Mesenchymal stem cell (in vitro differentiated cells and primary cell): ENCODE measurements around the gene SPATA20.

Experiments
- DNase-seq: peaks from one replicate; pipeline ENCODE4 v3.0.0-alpha.2; 2013
- H2AFZ ChIP-seq: one replicate; pipeline ENCODE4 v1.6.1; 2013; ENCODE audit warnings: low read depth, mild to moderate bottlenecking, control low read depth, inconsistent platforms, low read length, moderate library complexity
- H2AK5ac ChIP-seq: 2 replicates; pipeline ENCODE4 v1.6.1; 2013; ENCODE audit warnings: low read length, moderate library complexity, mild to moderate bottlenecking, inconsistent platforms; ENCODE audit not compliant: severe bottlenecking
- H2BK120ac ChIP-seq: one replicate; pipeline ENCODE4 v1.6.1; 2013; ENCODE audit warnings: low read depth, mild to moderate bottlenecking, inconsistent platforms, low read length, moderate library complexity
- H2BK12ac ChIP-seq, 2 experiments: one replicate each; pipeline ENCODE4 v1.6.1; 2013; ENCODE audit warnings: inconsistent platforms in 2 of 2, low read length in 2 of 2, mild to moderate bottlenecking in 2 of 2, moderate library complexity in 2 of 2, control low read depth in 1 of 2
- H2BK15ac ChIP-seq: one replicate; pipeline ENCODE4 v1.6.1; 2013; ENCODE audit warnings: mild to moderate bottlenecking, low read depth, inconsistent platforms; ENCODE audit not compliant: poor library complexity, severe bottlenecking
- H2BK5ac ChIP-seq: 2 replicates; pipeline ENCODE4 v1.6.1; 2013; ENCODE audit warnings: low read depth, mild to moderate bottlenecking, low read length, control low read depth, inconsistent platforms; ENCODE audit not compliant: poor library complexity, severe bottlenecking
- H3K14ac ChIP-seq, 2 experiments: one replicate each; pipeline ENCODE4 v1.6.1; 2013; ENCODE audit warnings: inconsistent platforms in 2 of 2, low read length in 2 of 2, control low read depth in 1 of 2, mild to moderate bottlenecking in 1 of 2, moderate library complexity in 1 of 2
- H3K18ac ChIP-seq, 2 experiments: one replicate each; pipeline ENCODE4 v1.6.1; 2013; ENCODE audit warnings: inconsistent platforms in 2 of 2, low read length in 2 of 2, control low read depth in 1 of 2, low read depth in 1 of 2, mild to moderate bottlenecking in 1 of 2
- H3K23ac ChIP-seq, 2 experiments: one replicate each; pipeline ENCODE4 v1.6.1; 2013; ENCODE audit warnings: inconsistent platforms in 2 of 2, low read length in 2 of 2, mild to moderate bottlenecking in 2 of 2, moderate library complexity in 2 of 2, control low read depth in 1 of 2
- H3K27ac ChIP-seq: 2 replicates; pipeline ENCODE4 v1.5.1; 2013; ENCODE audit warnings: mild to moderate bottlenecking, moderate library complexity, low read length, control low read depth, inconsistent platforms; ENCODE audit not compliant: poor library complexity, severe bottlenecking
- H3K27me3 ChIP-seq, 2 experiments: 2 replicates each; pipeline versions ENCODE4 v1.6.1 to v1.7.0; 2013; ENCODE audit warnings: low read length in 2 of 2, mild to moderate bottlenecking in 2 of 2, moderate library complexity in 2 of 2, control low read depth in 1 of 2, inconsistent platforms in 1 of 2; ENCODE audit not compliant: control insufficient read depth in 1 of 2, insufficient read depth in 1 of 2
- H3K36me3 ChIP-seq, 2 experiments: 2 replicates each; pipeline versions ENCODE4 v1.6.1 to v1.7.0; 2013; ENCODE audit warnings: low read length in 2 of 2, control low read depth in 1 of 2, inconsistent platforms in 1 of 2, low read depth in 1 of 2, mild to moderate bottlenecking in 1 of 2; ENCODE audit not compliant: insufficient read depth in 2 of 2, control insufficient read depth in 1 of 2
- H3K4ac ChIP-seq, 2 experiments: one replicate each; pipeline ENCODE4 v1.6.1; 2013; ENCODE audit warnings: inconsistent platforms in 2 of 2, low read length in 2 of 2, mild to moderate bottlenecking in 2 of 2, moderate library complexity in 2 of 2, control low read depth in 1 of 2, low read depth in 1 of 2
- H3K4me1 ChIP-seq: 2 replicates; pipeline ENCODE4 v1.6.1; 2013; ENCODE audit warnings: low read depth, low read length, control low read depth; ENCODE audit not compliant: control insufficient read depth, insufficient read depth
- H3K4me2 ChIP-seq: 2 replicates; pipeline ENCODE4 v1.6.1; 2013; ENCODE audit warnings: low read length, mild to moderate bottlenecking, inconsistent platforms; ENCODE audit not compliant: poor library complexity, severe bottlenecking
- H3K4me3 ChIP-seq, 2 experiments: 2 replicates each; pipeline versions ENCODE4 v1.5.1 to v1.7.0; 2013; ENCODE audit warnings: low read length in 2 of 2, mild to moderate bottlenecking in 2 of 2, control low read depth in 1 of 2, low read depth in 1 of 2; ENCODE audit not compliant: insufficient read depth in 1 of 2
- H3K79me1 ChIP-seq: replicated peaks from 2 replicates; pipeline ENCODE4 v1.6.1; 2013; ENCODE audit warnings: mild to moderate bottlenecking, control low read depth, low read length, inconsistent platforms; ENCODE audit not compliant: poor library complexity, severe bottlenecking
- H3K9ac ChIP-seq: 2 replicates; pipeline ENCODE4 v1.7.0; 2013; ENCODE audit warnings: mild to moderate bottlenecking, low read length, moderate library complexity
- H3K9me3 ChIP-seq: 2 replicates; pipeline ENCODE4 v1.7.0; 2013; ENCODE audit warnings: mild to moderate bottlenecking, low read length; ENCODE audit not compliant: control insufficient read depth
- H4K8ac ChIP-seq: one replicate; pipeline ENCODE4 v1.6.1; 2013; ENCODE audit warnings: inconsistent platforms, mild to moderate bottlenecking, low read length, moderate library complexity
- H4K91ac ChIP-seq: one replicate; pipeline ENCODE4 v1.6.1; 2013; ENCODE audit warnings: mild to moderate bottlenecking, low read length, inconsistent platforms
- WGBS: methylation state at CpG from one replicate; pipeline ENCODE4 v1.1.7; 2013; ENCODE audit warnings: mixed read lengths; 5-methylcytosine and 5-hydroxymethylcytosine counted together

The SPATA20 gene

GRCh38 chr17:50514388-50514787 is 32.6 kb upstream of the SPATA20 start:
- H3K4me1 ChIP-seq = peaks cover 17% of the 10 kb centered on the region
- no peak for DNase-seq
- H3K27me3 ChIP-seq = no peaks in the 10 kb centered on the region
- peak overlapping the region; percentile 28 for H2AK5ac ChIP-seq
- no peak overlapping the region for H2BK15ac ChIP-seq
- H3K4me3 ChIP-seq = no peak overlapping the region
- H2BK120ac ChIP-seq = no peak overlapping the region
- H2BK5ac ChIP-seq = no peak overlapping the region
- no peak overlapping the region for H4K91ac ChIP-seq
- peak overlapping the region; percentile 83 for H3K27ac ChIP-seq
- no peak overlapping the region for H2AFZ ChIP-seq
- 56% methylated on average over 3 of the region's 3 CpGs for WGBS
- H3K18ac ChIP-seq = no peak overlapping the region
- H3K23ac ChIP-seq = no peak overlapping the region
- H3K14ac ChIP-seq = no peak overlapping the region
- no peak overlapping the region for H4K8ac ChIP-seq
- no peak overlapping the region for H2BK12ac ChIP-seq
- H3K4ac ChIP-seq = no peak overlapping the region
- no peaks in the 10 kb centered on the region for H3K79me1 ChIP-seq
- no peaks in the 10 kb centered on the region for H3K9me3 ChIP-seq
- H3K36me3 ChIP-seq = no peaks in the 10 kb centered on the region
- no peak overlapping the region for H3K4me2 ChIP-seq
- H3K9ac ChIP-seq = no peak overlapping the region

- Histone ChIP-seq H2AFZ (no peak overlapping the region), H2BK15ac (no peak overlapping the region), H2BK5ac (peak overlapping the region; percentile 14), H3K79me1 (no peaks in the 10 kb centered on the region), H4K91ac (no peak overlapping the region), H3K18ac (no peak overlapping the region), H2AK5ac (peak overlapping the region; percentile 31), H3K9me3 (no peaks in the 10 kb centered on the region), H3K4me1 (peaks cover 17% of the 10 kb centered on the region), H3K4me2 (no peak overlapping the region), H3K4me3 (no peak overlapping the region), H3K27ac (peak overlapping the region; percentile 83), H3K23ac (no peak overlapping the region), H2BK120ac (no peak overlapping the region), H4K8ac (no peak overlapping the region), H3K14ac (peak overlapping the region in 1 of 2 experiments; percentile 81), H3K4ac (no peak overlapping the region), H3K9ac (no peak overlapping the region), H2BK12ac (no peak overlapping the region), H3K27me3 (no peaks in the 10 kb centered on the region), H3K36me3 (no peaks in the 10 kb centered on the region)
- 69% methylated on average over 6 of the region's 6 CpGs for WGBS
- no peak for DNase-seq
These were observed 31.9 kb upstream of the SPATA20 start for GRCh38 chr17:50514936-50515702.

GRCh38 chr17:50517011-50517410 is 30.0 kb upstream of the SPATA20 start:
- peaks cover 12% of the 10 kb centered on the region for H3K4me1 ChIP-seq
- 84% methylated on average over 4 of the region's 4 CpGs for WGBS
- H3K4me2 ChIP-seq = no peak overlapping the region

GRCh38 chr17:50517504-50518383 is 29.2 kb upstream of the SPATA20 start:
- no peak overlapping the region for H3K14ac ChIP-seq

More at GRCh38 chr17:50517011-50517410, 30.0 kb upstream of the SPATA20 start:
- Histone ChIP-seq H2BK5ac (no peak overlapping the region), H3K27ac (no peak overlapping the region), H2BK12ac (no peak overlapping the region), H3K9ac (no peak overlapping the region), H2BK15ac (no peak overlapping the region), H3K79me1 (no peaks in the 10 kb centered on the region), H3K4me3 (no peak overlapping the region), H3K14ac (no peak overlapping the region), H3K27me3 (no peaks in the 10 kb centered on the region), H2AK5ac (no peak overlapping the region), H4K8ac (no peak overlapping the region), H3K18ac (no peak overlapping the region), H3K36me3 (no peaks in the 10 kb centered on the region), H2AFZ (no peak overlapping the region), H3K4ac (no peak overlapping the region), H3K23ac (no peak overlapping the region), H4K91ac (no peak overlapping the region), H2BK120ac (no peak overlapping the region), H3K9me3 (no peaks in the 10 kb centered on the region)
- DNase-seq = no peak

More at GRCh38 chr17:50517504-50518383, 29.2 kb upstream of the SPATA20 start:
- H3K4ac ChIP-seq = no peak overlapping the region
- peaks cover 10% of the 10 kb centered on the region for H3K4me1 ChIP-seq
- H4K8ac ChIP-seq = no peak overlapping the region
- H3K4me3 ChIP-seq = no peak overlapping the region
- no peak overlapping the region for H2AK5ac ChIP-seq
- H3K9me3 ChIP-seq = no peaks in the 10 kb centered on the region
- H3K9ac ChIP-seq = no peak overlapping the region
- no peak overlapping the region for H2BK120ac ChIP-seq
- 76% methylated on average over 8 of the region's 8 CpGs for WGBS
- H2BK5ac ChIP-seq = no peak overlapping the region
- no peak overlapping the region for H3K4me2 ChIP-seq
- DNase-seq = no peak
- no peaks in the 10 kb centered on the region for H3K27me3 ChIP-seq
- peak overlapping the region in 1 of 2 experiments; percentile 45 for H2BK12ac ChIP-seq
- H3K18ac ChIP-seq = no peak overlapping the region
- no peak overlapping the region for H2AFZ ChIP-seq
- H3K23ac ChIP-seq = no peak overlapping the region
- H3K27ac ChIP-seq = no peak overlapping the region
- no peaks in the 10 kb centered on the region for H3K36me3 ChIP-seq
- H4K91ac ChIP-seq = no peak overlapping the region
- H3K79me1 ChIP-seq = no peaks in the 10 kb centered on the region
- no peak overlapping the region for H2BK15ac ChIP-seq
